ENCODE data around the gene DNAJB1.

GRCh38 chr19:14562660-14563589, 44.7 kb upstream of the DNAJB1 start:
- TF ChIP-seq POLR2A (IDR thresholded peaks at IDR 0.05) = no peak
- no peak for TF ChIP-seq CTCF (IDR thresholded peaks at IDR 0.05)
- no peak for TF ChIP-seq POLR2AphosphoS5 (IDR thresholded peaks at IDR 0.05)
- TF ChIP-seq EP300 (IDR thresholded peaks at IDR 0.05) = no peak
